Endothelial cell of umbilical vein (primary cell): ENCODE data around the gene GALNT10. TPM values are rescaled to one million over a fixed set of nuclear protein-coding genes. Genes with fewer than 3 reads are reported as not detected.

Experiments used
- BruUV-seq: library from RNA; stranded (reverse); fragments of 400-500 nt; replicated peaks from 2 replicates; lab custom pipeline; 2021; lab: Mats Ljungman, UMichigan
- CTCF ChIA-PET: fragments of 300-600, 350-600 bp; sonication (Branson Sonifier 250); formaldehyde crosslinking; loops from one replicate; lab custom pipeline; 2021; ENCODE audit warnings: antibody characterized with exemption, inconsistent platforms; lab: Charles Lee
- POLR2A ChIA-PET: fragments of 300-600, 350-600 bp; sonication (Branson Sonifier 250); formaldehyde crosslinking; loops from one replicate; lab custom pipeline; 2021; ENCODE audit warnings: antibody characterized with exemption, inconsistent platforms; lab: Charles Lee
- DNase-seq: peaks from one replicate; pipeline ENCODE4 v3.0.0-alpha.2; 2011; ENCODE audit warnings: low read depth, low spot score
- FAIRE-seq: peaks from 2 replicates; lab custom pipeline; 2011; peaks lifted over from hg19 to GRCh38; lab: Jason Lieb, UNC
- H2AFZ ChIP-seq: 2 replicates; pipeline ENCODE4 v1.6.0; 2012; ENCODE audit warnings: low read depth, low read length, control low read depth, inconsistent platforms
- H3K27ac ChIP-seq: 2 replicates; pipeline ENCODE4 v1.5.1; 2011; ENCODE audit warnings: low read depth, mild to moderate bottlenecking, control low read depth, low read length, moderate library complexity; ENCODE audit not compliant: insufficient read depth
- H3K27me3 ChIP-seq, 2 experiments: 2 replicates each; pipeline versions ENCODE4 v1.6.0 to v1.6.1; 2011; ENCODE audit warnings: low read length in 2 of 2, mixed read lengths in 1 of 2; ENCODE audit not compliant: control insufficient read depth in 2 of 2, insufficient read depth in 2 of 2
- H3K36me3 ChIP-seq, 2 experiments: 2 replicates in 1 of 2; 3 replicates in 1 of 2; pipeline ENCODE4 v1.5.1; 2011; ENCODE audit warnings: low read length in 2 of 2, mild to moderate bottlenecking in 1 of 2, moderate library complexity in 1 of 2; ENCODE audit not compliant: control insufficient read depth in 2 of 2, insufficient read depth in 2 of 2; ENCODE audit errors: extremely low read depth in 1 of 2
- H3K4me1 ChIP-seq: 3 replicates; pipeline ENCODE4 v1.5.1; 2011; ENCODE audit warnings: mild to moderate bottlenecking, low read length; ENCODE audit not compliant: control insufficient read depth, insufficient read depth; ENCODE audit errors: extremely low read depth
- H3K4me2 ChIP-seq: 2 replicates; pipeline ENCODE4 v1.6.1; 2011; ENCODE audit warnings: low read length, control low read depth, mixed read lengths; ENCODE audit not compliant: insufficient read depth
- H3K4me3 ChIP-seq, 3 experiments: fragments of 200-600 bp in 1 of 3; sonication (generic), shearing (Covaris generic) in 1 of 3; replicated peaks in 1 of 3; 2 replicates each; pipeline ENCODE4 v1.5.1; 2011 to 2016; ENCODE audit warnings: control low read depth in 3 of 3, low read length in 3 of 3, mild to moderate bottlenecking in 2 of 3, inconsistent platforms in 1 of 3, low read depth in 1 of 3, moderate library complexity in 1 of 3; ENCODE audit not compliant: insufficient read depth in 1 of 3
- H3K79me2 ChIP-seq: 2 replicates; pipeline ENCODE4 v1.6.0; 2012; ENCODE audit warnings: low read length, inconsistent platforms; ENCODE audit not compliant: control insufficient read depth, insufficient read depth
- H3K9ac ChIP-seq: replicated peaks from 2 replicates; pipeline ENCODE3; 2011; ENCODE audit warnings: low read length, control low read depth; ENCODE audit not compliant: insufficient read depth; ENCODE audit errors: extremely low read depth
- H3K9me1 ChIP-seq: replicated peaks from 3 replicates; pipeline ENCODE4 v1.6.0; 2011; ENCODE audit warnings: mild to moderate bottlenecking, low read length; ENCODE audit not compliant: control insufficient read depth, insufficient read depth; ENCODE audit errors: extremely low read depth
- H3K9me3 ChIP-seq: replicated peaks from 2 replicates; pipeline ENCODE4 v1.5.1; 2012; ENCODE audit warnings: low read length, inconsistent platforms; ENCODE audit not compliant: control insufficient read depth, insufficient read depth
- H4K20me1 ChIP-seq: replicated peaks from 2 replicates; pipeline ENCODE3; 2011; ENCODE audit warnings: mild to moderate bottlenecking, low read length; ENCODE audit not compliant: control insufficient read depth, insufficient read depth; ENCODE audit errors: extremely low read depth
- EZH2 ChIP-seq: IDR thresholded peaks from 2 replicates; pipeline ENCODE4 v1.6.1; 2012; ENCODE audit warnings: borderline replicate concordance, low read depth, mild to moderate bottlenecking, moderate library complexity, low read length, inconsistent platforms; ENCODE audit not compliant: severe bottlenecking
- FOS ChIP-seq: IDR thresholded peaks from 2 replicates; pipeline ENCODE4 v1.6.1; 2011; ENCODE audit warnings: mild to moderate bottlenecking, low read length, moderate library complexity, borderline replicate concordance; ENCODE audit not compliant: insufficient read depth
- GATA2 ChIP-seq: IDR thresholded peaks from 2 replicates; pipeline ENCODE4 v1.7.0; 2011; ENCODE audit warnings: low read depth, mild to moderate bottlenecking, moderate library complexity, mixed read lengths, low read length; ENCODE audit not compliant: insufficient read length, insufficient read depth
- JUN ChIP-seq: IDR thresholded peaks from 2 replicates; pipeline ENCODE4 v1.6.1; 2011; ENCODE audit warnings: borderline replicate concordance, low read depth; ENCODE audit not compliant: insufficient read length, insufficient read depth
- MYC ChIP-seq: IDR thresholded peaks from one replicate; pipeline ENCODE4 v1.6.1; 2011; ENCODE audit warnings: mild to moderate bottlenecking, low read depth, low read length
- POLR2A ChIP-seq: IDR thresholded peaks from 2 replicates; pipeline ENCODE4 v1.6.1; 2012; ENCODE audit warnings: low read depth, mild to moderate bottlenecking, control low read depth, low read length
- POLR2AphosphoS5 ChIP-seq: IDR thresholded peaks from 2 replicates; pipeline ENCODE4 v1.6.1; 2012; ENCODE audit warnings: low read depth, mild to moderate bottlenecking, control low read depth, low read length, moderate library complexity; ENCODE audit not compliant: insufficient read depth
- dilution Hi-C: fragments of 300-500 bp; cut with MboI; formaldehyde crosslinking; loops from one replicate; pipeline ENCODE4 v1.15.0; 2019; ENCODE audit warnings: low sequenced_read_pairs; ENCODE audit not compliant: extremely low pct_ligation_motif_present
- intact Hi-C: fragments of 100-400 bp; cut with micrococcal nuclease; formaldehyde crosslinking; loops from one replicate; pipeline ENCODE4 v1.10.0; 2022
- polyA plus RNA-seq, 4 experiments: library from polyadenylated mRNA; depleted of rRNA in 3 of 4; stranded (reverse) in 3 of 4; unstranded in 1 of 4; fragments of >200 nt; gene quantifications; 2 replicates each; pipeline versions ENCODE4 v1.2.1 to v1.2.3, GENCODE V29; 2011 to 2012; ENCODE audit warnings: missing spikeins in 1 of 4
- total RNA-seq: library from RNA; stranded (reverse); gene quantifications from 2 replicates; pipeline ENCODE4 v1.2.3, GENCODE V29; 2021
- TF ChIP-seq, protein P1 (sequence below): IDR thresholded peaks from 2 replicates; pipeline ENCODE4 v1.6.1; 2011; ENCODE audit not compliant: insufficient read depth, insufficient read length
- TF ChIP-seq, protein P2 (sequence below), 2 donors: IDR thresholded peaks; 1 replicate in 1 of 2; 2 replicates in 1 of 2; pipeline ENCODE4 v1.5.1; 2011; ENCODE audit warnings: low read length in 2 of 2, mild to moderate bottlenecking in 2 of 2, moderate library complexity in 2 of 2, control low read depth in 1 of 2, inconsistent platforms in 1 of 2, low read depth in 1 of 2; ENCODE audit not compliant: insufficient read depth in 1 of 2; ENCODE audit errors: extremely low read depth in 1 of 2

The GALNT10 gene
- total and polyA plus RNA-seq, 2 donors (not counting 3 experiments of a cell fraction or from before 2014, with no cell fraction given) = 70.2 to 77.6 TPM

DNA sequence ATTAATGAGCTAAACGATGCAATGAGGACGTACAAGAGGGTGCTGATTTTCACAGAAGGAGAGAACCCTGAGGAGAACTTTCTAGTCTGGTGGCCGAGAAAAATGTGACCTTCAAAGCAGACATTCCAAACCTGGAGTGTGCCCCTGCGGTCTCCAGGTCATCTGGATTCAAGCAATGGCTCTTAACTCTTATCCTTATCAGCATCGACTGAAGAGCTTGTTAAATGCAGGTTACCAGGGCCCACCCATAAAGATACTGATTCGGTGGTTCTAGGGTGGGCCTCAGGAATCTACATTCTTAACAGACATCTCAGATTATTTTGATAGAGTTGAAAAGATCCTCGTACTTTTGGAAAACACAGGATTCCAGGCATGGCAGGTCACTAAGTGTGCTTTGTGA lies 151.7 kb downstream of the GALNT10 start:
- no peak overlapping the region for H2AFZ ChIP-seq
- no peaks in the 10 kb centered on the region for H4K20me1 ChIP-seq
- no peak overlapping the region for H3K27ac ChIP-seq
- H3K9me1 ChIP-seq = no peaks in the 10 kb centered on the region
- H3K4me2 ChIP-seq = no peak overlapping the region
- no peaks in the 10 kb centered on the region for H3K27me3 ChIP-seq
- BruUV-seq = no TSS peak
- DNase-seq (no peak), FAIRE-seq (no peak)
- dilution Hi-C loops = no loop called here
- no peaks in the 10 kb centered on the region for H3K79me2 ChIP-seq
- no peak overlapping the region for H3K9ac ChIP-seq
- peaks cover 10% of the 10 kb centered on the region for H3K4me1 ChIP-seq
- H3K4me3 ChIP-seq = no peak overlapping the region
- intact Hi-C loops = no loop called here
- ChIA-PET POLR2A (no interaction called here), CTCF (no interaction called here)
- peaks cover 0 to 3% of the 10 kb centered on the region in 2 experiments for H3K36me3 ChIP-seq
- TF ChIP-seq JUN (no peak), MYC (no peak), POLR2AphosphoS5 (no peak)
- TF ChIP-seq, protein P1, sequence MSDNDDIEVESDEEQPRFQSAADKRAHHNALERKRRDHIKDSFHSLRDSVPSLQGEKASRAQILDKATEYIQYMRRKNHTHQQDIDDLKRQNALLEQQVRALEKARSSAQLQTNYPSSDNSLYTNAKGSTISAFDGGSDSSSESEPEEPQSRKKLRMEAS = no peak
- no peaks in the 10 kb centered on the region for H3K9me3 ChIP-seq

DNA sequence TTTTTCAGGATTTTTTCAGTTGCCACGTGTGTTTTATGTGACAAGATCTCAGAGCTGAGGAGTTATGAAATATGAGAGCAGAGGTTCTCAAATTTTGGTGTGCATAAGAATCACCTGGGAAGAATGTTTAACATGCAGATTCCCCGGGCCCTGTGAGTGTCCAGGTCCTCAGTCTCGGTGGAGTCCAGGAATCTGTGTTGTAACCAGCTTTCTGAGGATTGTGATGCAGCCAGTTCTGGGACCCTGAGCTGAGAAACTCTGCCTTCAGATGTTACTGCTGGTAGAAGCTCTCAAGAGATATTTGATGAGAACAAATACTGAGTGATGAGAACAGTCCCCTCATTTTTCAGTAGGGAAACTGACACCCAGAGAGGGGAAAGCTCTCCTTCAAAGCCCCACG lies 152.4 kb downstream of the GALNT10 start:
- FAIRE-seq = peak; percentile 24

More for the DNA sequence above, 152.4 kb downstream of the GALNT10 start:
- Histone ChIP-seq H2AFZ (no peak overlapping the region), H3K4me2 (no peak overlapping the region), H3K9ac (no peak overlapping the region), H4K20me1 (no peaks in the 10 kb centered on the region), H3K27ac (no peak overlapping the region), H3K27me3 (no peaks in the 10 kb centered on the region), H3K9me3 (no peaks in the 10 kb centered on the region), H3K9me1 (no peaks in the 10 kb centered on the region), H3K4me3 (no peak overlapping the region), H3K36me3 (no peaks in the 10 kb centered on the region), H3K4me1 (peaks cover 10% of the 10 kb centered on the region), H3K79me2 (no peaks in the 10 kb centered on the region)
- no TSS peak for BruUV-seq
- ChIA-PET CTCF (no interaction called here), POLR2A (no interaction called here)
- dilution Hi-C loops (no loop called here), intact Hi-C loops (no loop called here)
- TF ChIP-seq, protein P1 = no peak
- TF ChIP-seq JUN (no peak), POLR2AphosphoS5 (no peak), GATA2 (no peak), POLR2A (no peak), EZH2 (no peak), FOS (no peak), MYC (no peak)
- TF ChIP-seq, protein P2, sequence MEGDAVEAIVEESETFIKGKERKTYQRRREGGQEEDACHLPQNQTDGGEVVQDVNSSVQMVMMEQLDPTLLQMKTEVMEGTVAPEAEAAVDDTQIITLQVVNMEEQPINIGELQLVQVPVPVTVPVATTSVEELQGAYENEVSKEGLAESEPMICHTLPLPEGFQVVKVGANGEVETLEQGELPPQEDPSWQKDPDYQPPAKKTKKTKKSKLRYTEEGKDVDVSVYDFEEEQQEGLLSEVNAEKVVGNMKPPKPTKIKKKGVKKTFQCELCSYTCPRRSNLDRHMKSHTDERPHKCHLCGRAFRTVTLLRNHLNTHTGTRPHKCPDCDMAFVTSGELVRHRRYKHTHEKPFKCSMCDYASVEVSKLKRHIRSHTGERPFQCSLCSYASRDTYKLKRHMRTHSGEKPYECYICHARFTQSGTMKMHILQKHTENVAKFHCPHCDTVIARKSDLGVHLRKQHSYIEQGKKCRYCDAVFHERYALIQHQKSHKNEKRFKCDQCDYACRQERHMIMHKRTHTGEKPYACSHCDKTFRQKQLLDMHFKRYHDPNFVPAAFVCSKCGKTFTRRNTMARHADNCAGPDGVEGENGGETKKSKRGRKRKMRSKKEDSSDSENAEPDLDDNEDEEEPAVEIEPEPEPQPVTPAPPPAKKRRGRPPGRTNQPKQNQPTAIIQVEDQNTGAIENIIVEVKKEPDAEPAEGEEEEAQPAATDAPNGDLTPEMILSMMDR (IDR thresholded peaks at IDR 0.05; ENCODE audit: extremely low read depth in 1 of 2, insufficient read depth in 1 of 2, low read depth in 1 of 2, low read length in 2 of 2) = no peak
- no peak for DNase-seq
